Spleen (tissue), 11 donors: ENCODE data around the gene NFIA. TPM values are rescaled to one million over a fixed set of nuclear protein-coding genes. Genes with fewer than 3 reads are reported as not detected.

Source experiments
- DNase-seq: peaks from one replicate; pipeline ENCODE4 v3.0.0-alpha.2; 2020
- H3K27ac ChIP-seq, 8 donors: fragments of 200-600 bp; sonication (generic) in 7 of 8; 1 replicate in 4 of 8; 2 replicates in 4 of 8; pipeline versions ENCODE4 v1.5.0 to v1.8.0; 2016 to 2021; ENCODE audit warnings: inconsistent platforms in 4 of 8, mild to moderate bottlenecking in 4 of 8, moderate library complexity in 1 of 8
- H3K27me3 ChIP-seq, 7 donors: fragments of 200-600 bp; sonication (generic) in 6 of 7; replicated peaks in 1 of 7; 1 replicate in 4 of 7; 2 replicates in 3 of 7; pipeline versions ENCODE4 v1.5.0 to v1.8.0; 2016 to 2021; ENCODE audit warnings: inconsistent platforms in 3 of 7, mild to moderate bottlenecking in 1 of 7
- H3K36me3 ChIP-seq, 6 donors: fragments of 200-600 bp; sonication (generic) in 5 of 6; 1 replicate in 4 of 6; 2 replicates in 2 of 6; pipeline versions ENCODE4 v1.5.0 to v1.8.0; 2016 to 2021; ENCODE audit warnings: inconsistent platforms in 2 of 6
- H3K4me1 ChIP-seq, 6 donors: fragments of 200-600 bp; sonication (generic) in 5 of 6; 1 replicate in 3 of 6; 2 replicates in 3 of 6; pipeline versions ENCODE4 v1.5.0 to v1.8.0; 2016 to 2021; ENCODE audit warnings: inconsistent platforms in 3 of 6
- H3K4me3 ChIP-seq, 8 donors: fragments of 200-600 bp; sonication (generic) in 7 of 8; 1 replicate in 4 of 8; 2 replicates in 4 of 8; pipeline versions ENCODE4 v1.5.0 to v1.8.0; 2016 to 2021; ENCODE audit warnings: inconsistent platforms in 4 of 8, mild to moderate bottlenecking in 4 of 8, moderate library complexity in 2 of 8
- H3K9me3 ChIP-seq, 8 donors: fragments of 200-600 bp; sonication (generic) in 7 of 8; 1 replicate in 4 of 8; 2 replicates in 4 of 8; pipeline versions ENCODE4 v1.5.0 to v1.8.0; 2016 to 2021; ENCODE audit warnings: inconsistent platforms in 4 of 8
- CTCF ChIP-seq, 11 experiments: fragments of 200-600 bp in 7 of 11; fragments of 450-650 bp in 4 of 11; sonication (generic) in 4 of 11; IDR thresholded peaks in 8 of 11; conservative IDR thresholded peaks in 3 of 11; 1 replicate in 7 of 11; 2 replicates in 4 of 11; pipeline versions ENCODE4 v1.4.0 to v1.8.0; 2016 to 2021; ENCODE audit warnings: antibody characterized with exemption in 11 of 11, inconsistent platforms in 4 of 11, mild to moderate bottlenecking in 1 of 11
- POLR2A ChIP-seq, 3 donors: fragments of 450-650 bp; IDR thresholded peaks; one replicate each; pipeline ENCODE4 v1.5.1; 2017; ENCODE audit warnings: antibody characterized with exemption in 3 of 3, mild to moderate bottlenecking in 1 of 3
- POLR2AphosphoS5 ChIP-seq, 3 donors: sonication (generic); formaldehyde crosslinking; IDR thresholded peaks; one replicate each; pipeline ENCODE4 v1.5.1; 2017; ENCODE audit warnings: antibody characterized with exemption in 3 of 3
- WGBS, 5 donors: extraction: QIAGEN DNeasy Blood & Tissue Kit in 3 of 5; methylation state at CpG; one replicate each; pipeline versions ENCODE4 v1.1.5 to v1.1.7; 2013 to 2018; 5-methylcytosine and 5-hydroxymethylcytosine counted together
- intact Hi-C: fragments of 100-400 bp; cut with DNase I; formaldehyde crosslinking; loops from one replicate; pipeline ENCODE4 v1.15.0; 2023; ENCODE audit warnings: low total_unique reads
- polyA plus RNA-seq, 3 donors: library from polyadenylated mRNA; stranded (reverse); fragments of 200-250 nt; gene quantifications; one replicate each; pipeline ENCODE4 v1.2.1, GENCODE V29; 2013
- total RNA-seq, 7 donors: library from RNA; depleted of rRNA in 3 of 7; stranded (reverse); fragments of >200 nt in 3 of 7; fragmentation: NEBNext Ultra II Directional in 4 of 7; extraction: Animal tissue kit (Norgen Biotek cat#: 25700) in 4 of 7; gene quantifications; one replicate each; pipeline versions ENCODE4 v1.1.0 to v1.2.1, GENCODE V29; 2016 to 2021
- donor health status: healthy with polysubstance abuse.
- donor health status: DM: no; HTN: no; CAD: no; lungs with moderate emphysema.
- donor health status: DM: no; HTN: no; CAD: no.
- donor health status: Bipolar disorder and iron deficiency.
- donor health status: healthy.
- donor health status: DM: no; HTN: no; CAD: no.
- donor health status: DM: yes; HTN: yes; CAD: no.

Gene NFIA
- total and polyA plus RNA-seq, 10 donors = 3.1 to 76.8 (median 35.5) TPM

GRCh38 chr1:61193808-61194207 is 111.4 kb downstream of the NFIA start:
- no peak for DNase-seq
- intact Hi-C loops = no loop called here
- no peak for TF ChIP-seq POLR2AphosphoS5 (IDR thresholded peaks at IDR 0.05)
- no peak for TF ChIP-seq CTCF (IDR thresholded peaks at IDR 0.05 in 8 of 11, conservative IDR thresholded peaks at IDR 0.05 in 3 of 11)
- TF ChIP-seq POLR2A (IDR thresholded peaks at IDR 0.05) = no peak
- Histone ChIP-seq H3K27me3 (no peaks in the 10 kb centered on the region), H3K4me3 (no peak overlapping the region), H3K9me3 (no peaks in the 10 kb centered on the region), H3K36me3 (no peaks in the 10 kb centered on the region), H3K4me1 (no peaks in the 10 kb centered on the region), H3K27ac (no peak overlapping the region)
- 5 to 97% (median 72%) methylated on average over 1 of the region's 1 CpG for WGBS, 5 donors

GRCh38 chr1:61198554-61198953 is 116.2 kb downstream of the NFIA start:
- Histone ChIP-seq H3K4me3 (no peak overlapping the region), H3K9me3 (no peaks in the 10 kb centered on the region), H3K4me1 (peaks cover 0 to 18% (median 1%) of the 10 kb centered on the region in 6 donors), H3K36me3 (no peaks in the 10 kb centered on the region), H3K27me3 (no peaks in the 10 kb centered on the region), H3K27ac (no peak overlapping the region)
- WGBS, 5 donors = 89 to 94% (median 93%) methylated on average over 8 of the region's 8 CpGs
- no peak for DNase-seq
- intact Hi-C loops = no loop called here
- no peak for TF ChIP-seq CTCF (IDR thresholded peaks at IDR 0.05 in 8 of 11, conservative IDR thresholded peaks at IDR 0.05 in 3 of 11)
- no peak for TF ChIP-seq POLR2A (IDR thresholded peaks at IDR 0.05)
- no peak for TF ChIP-seq POLR2AphosphoS5 (IDR thresholded peaks at IDR 0.05)

GRCh38 chr1:61201035-61201434 is 118.7 kb downstream of the NFIA start:
- intact Hi-C loops = no loop called here
- no peak overlapping the region for H3K27ac ChIP-seq
- no peaks in the 10 kb centered on the region for H3K36me3 ChIP-seq
- H3K4me1 ChIP-seq = peaks cover 0 to 18% (median 1%) of the 10 kb centered on the region in 6 donors
- no peak for TF ChIP-seq POLR2AphosphoS5 (IDR thresholded peaks at IDR 0.05)
- no peak for TF ChIP-seq POLR2A (IDR thresholded peaks at IDR 0.05)
- TF ChIP-seq CTCF (IDR thresholded peaks at IDR 0.05 in 8 of 11, conservative IDR thresholded peaks at IDR 0.05 in 3 of 11) = no peak
- H3K9me3 ChIP-seq = no peaks in the 10 kb centered on the region
- WGBS, 5 donors = 76 to 87% (median 79%) methylated on average over 5 of the region's 5 CpGs
- H3K27me3 ChIP-seq = no peaks in the 10 kb centered on the region
- H3K4me3 ChIP-seq = no peak overlapping the region
- DNase-seq = no peak

GRCh38 chr1:61202854-61203598 is 120.7 kb downstream of the NFIA start:
- H3K9me3 ChIP-seq = no peaks in the 10 kb centered on the region
- 67 to 81% (median 71%) methylated on average over 11 of the region's 11 CpGs for WGBS, 5 donors
- H3K4me1 ChIP-seq = peaks cover 0 to 18% (median 1%) of the 10 kb centered on the region in 6 donors
- no peaks in the 10 kb centered on the region for H3K36me3 ChIP-seq
- intact Hi-C loops = no loop called here
- DNase-seq = no peak
- TF ChIP-seq CTCF (IDR thresholded peaks at IDR 0.05 in 8 of 11, conservative IDR thresholded peaks at IDR 0.05 in 3 of 11) = no peak
- TF ChIP-seq POLR2AphosphoS5 (IDR thresholded peaks at IDR 0.05) = no peak
- no peak for TF ChIP-seq POLR2A (IDR thresholded peaks at IDR 0.05)
- H3K4me3 ChIP-seq = peak overlapping the region in 2 of 8 donors; percentile 28 to 31
- peak overlapping the region in 1 of 8 donors; percentile 7 for H3K27ac ChIP-seq
- H3K27me3 ChIP-seq = no peaks in the 10 kb centered on the region
